SU-DHL-6 (cell line): Measurements from ENCODE around the gene MEMO1.
"Not testable (repeated sequence)": the region's sequence is repeated elsewhere in the genome, so short reads cannot be mapped to it uniquely, and the experiment has no call there.

ENCODE experiments used
- CTCF ChIP-seq: fragments of 200-600 bp; sonication (generic); IDR thresholded peaks from one replicate; pipeline ENCODE4 v1.5.1; 2017; ENCODE audit warnings: antibody characterized with exemption, mild to moderate bottlenecking, low read length, moderate library complexity; ENCODE audit not compliant: insufficient read depth, poor library complexity, severe bottlenecking
- EZH2phosphoT487 ChIP-seq: fragments of 200-600 bp; sonication (generic), shearing (Covaris generic); conservative IDR thresholded peaks from 2 replicates; pipeline ENCODE4 v1.6.1; 2018; ENCODE audit warnings: mild to moderate bottlenecking, antibody characterized with exemption, low read length, moderate library complexity, mixed read lengths

GRCh38 chr2:32034198-32034887 is 23.5 kb upstream of the MEMO1 start:
- not testable (repeated sequence) for TF ChIP-seq CTCF, EZH2phosphoT487
